Measurements from ENCODE around the gene HKDC1.

The HKDC1 gene

GRCh38 chr10:69242040-69242851, 22.1 kb downstream of the HKDC1 start:
- TF ChIP-seq, protein P1, sequence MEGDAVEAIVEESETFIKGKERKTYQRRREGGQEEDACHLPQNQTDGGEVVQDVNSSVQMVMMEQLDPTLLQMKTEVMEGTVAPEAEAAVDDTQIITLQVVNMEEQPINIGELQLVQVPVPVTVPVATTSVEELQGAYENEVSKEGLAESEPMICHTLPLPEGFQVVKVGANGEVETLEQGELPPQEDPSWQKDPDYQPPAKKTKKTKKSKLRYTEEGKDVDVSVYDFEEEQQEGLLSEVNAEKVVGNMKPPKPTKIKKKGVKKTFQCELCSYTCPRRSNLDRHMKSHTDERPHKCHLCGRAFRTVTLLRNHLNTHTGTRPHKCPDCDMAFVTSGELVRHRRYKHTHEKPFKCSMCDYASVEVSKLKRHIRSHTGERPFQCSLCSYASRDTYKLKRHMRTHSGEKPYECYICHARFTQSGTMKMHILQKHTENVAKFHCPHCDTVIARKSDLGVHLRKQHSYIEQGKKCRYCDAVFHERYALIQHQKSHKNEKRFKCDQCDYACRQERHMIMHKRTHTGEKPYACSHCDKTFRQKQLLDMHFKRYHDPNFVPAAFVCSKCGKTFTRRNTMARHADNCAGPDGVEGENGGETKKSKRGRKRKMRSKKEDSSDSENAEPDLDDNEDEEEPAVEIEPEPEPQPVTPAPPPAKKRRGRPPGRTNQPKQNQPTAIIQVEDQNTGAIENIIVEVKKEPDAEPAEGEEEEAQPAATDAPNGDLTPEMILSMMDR (IDR thresholded peaks at IDR 0.05; ENCODE audit: insufficient read depth, low read length, missing control alignments): no peak
- POLR2A ChIA-PET: interaction anchor here (0.6 kb wide), 1 partner anchor 94 kb away, joined by 3 read pairs; no protein-coding TSS in a partner anchor
- H3K4me3 ChIP-seq (ENCODE audit: low read depth, low read length): no peak overlapping the region
- CTCF ChIA-PET: interaction anchor here (0.7 to 16.9 kb wide), 7 partner anchors 9 to 169 kb away, joined by 3 to 451 read pairs (median 6); no protein-coding TSS in a partner anchor
- no peak for DNase-seq (ENCODE audit: low read depth, low spot score)

- no peak for DNase-seq (ENCODE audit: low read depth, low spot score)
- ChIA-PET POLR2A (interaction anchor here (0.6 kb wide), 1 partner anchor 94 kb away, joined by 3 read pairs; no protein-coding TSS in a partner anchor), CTCF (interaction anchor here (0.7 to 16.9 kb wide), 7 partner anchors 9 to 168 kb away, joined by 3 to 451 read pairs (median 6); no protein-coding TSS in a partner anchor)
- H3K4me3 ChIP-seq (ENCODE audit: low read depth, low read length): no peak overlapping the region
- TF ChIP-seq, protein P1 (IDR thresholded peaks at IDR 0.05; ENCODE audit: insufficient read depth, low read length, missing control alignments): no peak
These were observed 22.7 kb downstream of the HKDC1 start for GRCh38 chr10:69242852-69243212.

DNA sequence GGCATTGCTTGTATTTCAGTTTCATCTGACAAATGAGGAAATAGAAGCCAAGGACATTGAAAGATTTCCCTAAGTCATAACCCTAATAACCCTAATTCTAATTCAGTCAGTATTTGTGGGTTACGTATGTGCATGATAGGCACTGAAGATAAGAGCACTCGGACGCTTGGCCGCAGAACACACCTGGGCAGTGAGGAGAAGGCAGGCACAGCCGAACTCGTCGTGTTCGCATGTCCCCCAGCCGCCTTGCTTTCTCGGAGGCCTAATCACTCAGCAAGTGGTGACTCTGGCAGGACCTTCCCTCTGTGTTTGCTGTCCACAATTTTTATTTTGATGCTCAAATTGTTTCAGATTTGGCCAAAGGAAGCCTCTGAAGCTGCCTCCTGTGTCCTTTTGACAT, 23.7 kb downstream of the HKDC1 start:
- CTCF ChIA-PET: interaction anchor here (1.6 to 16.9 kb wide), 4 partner anchors 11 to 165 kb away, joined by 6 to 451 read pairs (median 8); no protein-coding TSS in a partner anchor
- TF ChIP-seq, protein P1 (IDR thresholded peaks at IDR 0.05; ENCODE audit: insufficient read depth, low read length, missing control alignments): no peak
- DNase-seq (ENCODE audit: low read depth, low spot score): no peak
- H3K4me3 ChIP-seq (ENCODE audit: low read depth, low read length): no peak overlapping the region
- POLR2A ChIA-PET: no interaction called here

GRCh38 chr10:69246036-69246435, 25.9 kb downstream of the HKDC1 start:
- ChIA-PET CTCF (interaction anchor here (1.0 to 16.9 kb wide), 4 partner anchors 8 to 161 kb away, joined by 3 to 451 read pairs (median 10); no protein-coding TSS in a partner anchor), POLR2A (no interaction called here)
- no peak overlapping the region for H3K4me3 ChIP-seq (ENCODE audit: low read depth, low read length)
- TF ChIP-seq, protein P1 (IDR thresholded peaks at IDR 0.05; ENCODE audit: insufficient read depth, low read length, missing control alignments): no peak
- no peak for DNase-seq (ENCODE audit: low read depth, low spot score)

DNA sequence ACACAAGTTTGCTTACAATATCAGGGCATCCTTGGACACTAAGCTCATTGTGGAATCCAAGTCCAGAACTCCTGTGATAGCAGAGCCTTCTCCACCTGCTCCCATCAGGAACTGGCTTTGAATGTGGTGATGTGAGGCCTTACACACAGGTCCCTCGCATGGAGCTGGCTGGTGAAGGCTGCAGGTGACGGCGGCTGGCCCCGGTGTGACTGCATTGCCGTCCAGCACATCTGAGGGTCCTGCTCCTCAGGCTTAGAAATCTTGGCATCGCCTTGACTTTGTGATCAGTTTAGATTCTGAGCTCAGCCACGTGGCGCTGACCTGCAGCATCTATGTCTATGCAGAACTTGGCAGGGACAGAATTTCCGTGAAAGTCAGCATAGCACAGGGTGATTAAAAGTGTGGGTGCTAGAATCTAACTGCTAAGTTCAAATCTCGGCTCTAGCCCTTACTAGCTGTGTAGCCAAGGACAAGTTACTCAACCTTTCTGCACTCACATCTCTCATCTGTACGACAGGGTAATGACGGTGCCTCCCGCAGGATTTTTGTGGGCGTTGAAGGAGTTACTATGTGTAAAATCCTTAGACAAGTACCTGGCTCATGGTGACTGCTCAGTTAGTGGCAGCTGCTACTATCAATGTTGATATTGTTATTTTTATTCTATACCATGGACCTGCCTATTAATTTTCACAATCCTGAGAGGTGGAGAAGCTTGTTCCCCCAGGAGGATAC, 26.6 kb downstream of the HKDC1 start:
- DNase-seq (ENCODE audit: low read depth, low spot score): no peak
- TF ChIP-seq, protein P1 (IDR thresholded peaks at IDR 0.05; ENCODE audit: insufficient read depth, low read length, missing control alignments): no peak
- ChIA-PET POLR2A (no interaction called here), CTCF (interaction anchor here (0.8 to 16.9 kb wide), 4 partner anchors 9 to 160 kb away, joined by 4 to 451 read pairs (median 10); no protein-coding TSS in a partner anchor)
- no peak overlapping the region for H3K4me3 ChIP-seq (ENCODE audit: low read depth, low read length)

GRCh38 chr10:69247313-69247710, 27.2 kb downstream of the HKDC1 start:
- POLR2A ChIA-PET: no interaction called here

More at GRCh38 chr10:69247313-69247710, 27.2 kb downstream of the HKDC1 start:
- H3K4me3 ChIP-seq (ENCODE audit: low read depth, low read length): no peak overlapping the region
- CTCF ChIA-PET: interaction anchor here (0.8 to 16.9 kb wide), 4 partner anchors 10 to 160 kb away, joined by 4 to 451 read pairs (median 10); no protein-coding TSS in a partner anchor
- DNase-seq (ENCODE audit: low read depth, low spot score): no peak
- TF ChIP-seq, protein P1 (IDR thresholded peaks at IDR 0.05; ENCODE audit: insufficient read depth, low read length, missing control alignments): no peak
